DMS79 treated with DMSO at 0.1 percent for 48 hours (cell line): ENCODE measurements around the gene CCDC93.

Experiments used
- DNase-seq: peaks from one replicate; lab custom pipeline; 2025; lab: John Stamatoyannopoulos, UW

Gene CCDC93

DNA sequence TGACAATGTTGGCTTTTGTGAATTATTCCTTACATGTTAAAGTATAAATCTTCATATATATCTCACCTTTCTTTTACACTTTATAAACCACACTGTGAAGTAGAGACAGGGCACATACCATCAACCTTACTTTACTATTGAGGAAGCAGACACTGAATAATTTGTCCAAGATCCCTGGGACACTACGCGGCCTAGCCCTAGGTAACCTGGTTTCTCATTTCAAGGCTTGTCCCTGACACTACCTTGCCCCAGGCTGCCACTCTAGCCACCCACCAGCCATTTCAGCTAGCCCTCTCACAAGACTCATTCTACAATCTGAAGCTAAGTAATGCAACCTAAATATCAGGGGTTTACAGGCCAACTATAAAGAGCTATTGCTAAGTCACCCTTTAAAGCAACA, 26.7 kb downstream of the CCDC93 start:
- DNase-seq: no peak

DNA sequence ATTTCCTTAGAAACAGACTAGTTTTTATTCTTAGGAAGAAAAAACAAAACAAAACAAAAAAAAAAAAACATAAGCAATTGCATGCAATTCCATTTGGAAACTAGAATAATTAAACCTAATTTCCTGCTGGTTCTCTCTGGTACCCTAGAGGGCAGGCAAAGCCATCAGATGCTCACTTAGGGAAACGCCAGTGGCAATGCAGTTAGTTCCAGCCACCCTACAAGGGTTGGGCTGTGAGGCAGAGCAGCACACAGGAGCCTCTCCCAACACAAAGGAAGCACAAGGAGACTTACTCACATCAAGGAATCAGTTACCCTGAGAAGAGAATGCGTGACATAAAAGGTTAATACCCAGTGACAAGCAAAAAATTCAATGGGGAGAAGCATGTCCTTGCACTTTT, 28.8 kb downstream of the CCDC93 start:
- DNase-seq: no peak

DNA sequence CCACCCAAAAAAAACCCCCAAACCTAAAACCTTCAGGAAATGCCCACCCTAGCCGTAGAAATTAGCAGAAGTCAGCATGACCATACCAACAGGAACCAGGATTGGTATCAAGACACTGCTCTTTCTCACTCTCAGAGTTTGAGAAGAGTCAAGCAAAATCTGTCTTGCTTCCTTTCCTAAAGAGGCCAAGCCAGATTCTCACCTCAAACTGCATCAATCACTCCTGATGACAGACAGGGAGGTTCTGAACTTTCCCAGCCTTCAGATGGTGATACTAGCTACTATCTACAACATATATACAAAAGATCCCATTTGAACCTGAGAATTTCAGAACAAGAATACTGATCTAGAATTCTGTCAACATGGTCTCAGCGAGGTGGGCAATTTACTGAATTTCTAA, 29.7 kb downstream of the CCDC93 start:
- DNase-seq: no peak

DNA sequence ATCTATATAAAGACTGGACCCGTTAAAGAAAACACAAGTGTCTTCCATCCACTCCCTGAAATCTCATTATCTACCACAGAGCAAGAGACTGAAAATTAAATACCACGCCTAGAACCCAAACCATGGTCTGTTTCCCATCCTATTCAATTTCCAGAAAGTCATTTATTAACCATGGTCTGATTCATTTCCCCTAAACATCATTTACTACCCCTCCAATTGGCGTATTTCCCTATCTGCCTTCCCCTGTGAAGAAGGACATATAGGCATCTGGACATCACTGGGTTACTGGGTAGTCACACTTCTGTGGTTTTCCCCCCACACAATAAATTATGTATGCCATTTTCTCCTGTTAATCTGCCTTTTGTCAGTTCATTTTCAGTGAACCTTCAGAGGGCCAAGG, 30.8 kb downstream of the CCDC93 start:
- no peak for DNase-seq

DNA sequence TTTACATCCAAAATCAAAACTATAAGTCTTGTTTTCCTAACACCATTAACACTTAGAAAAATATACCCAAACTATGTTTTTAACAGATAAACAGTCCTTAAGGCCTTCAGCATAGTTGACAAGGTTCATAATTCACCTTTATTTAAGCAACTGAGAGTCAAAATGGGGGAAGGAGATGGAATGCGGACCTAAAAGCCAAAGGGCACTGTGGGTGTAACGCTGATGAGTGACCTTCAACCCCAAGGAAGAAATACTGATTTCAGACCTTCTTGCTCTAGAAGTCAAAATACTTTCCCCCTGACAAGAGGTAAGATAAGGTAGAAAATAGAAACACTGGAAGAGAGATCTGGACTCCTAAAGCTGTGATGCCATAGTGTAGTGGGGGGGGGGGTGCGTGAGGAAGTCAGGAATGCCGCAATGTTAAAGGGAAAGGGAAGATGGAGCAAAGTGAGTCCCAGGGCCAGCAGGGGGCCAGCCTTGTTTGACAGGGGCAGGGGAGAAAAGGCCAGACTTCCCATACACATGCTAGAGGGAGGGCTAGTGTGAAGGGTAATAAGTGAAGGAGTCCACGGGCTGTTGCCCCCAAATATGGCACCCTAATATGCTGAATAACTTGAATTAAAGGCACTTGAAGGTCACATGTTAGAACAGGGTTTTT, 31.4 kb downstream of the CCDC93 start:
- DNase-seq: no peak

DNA sequence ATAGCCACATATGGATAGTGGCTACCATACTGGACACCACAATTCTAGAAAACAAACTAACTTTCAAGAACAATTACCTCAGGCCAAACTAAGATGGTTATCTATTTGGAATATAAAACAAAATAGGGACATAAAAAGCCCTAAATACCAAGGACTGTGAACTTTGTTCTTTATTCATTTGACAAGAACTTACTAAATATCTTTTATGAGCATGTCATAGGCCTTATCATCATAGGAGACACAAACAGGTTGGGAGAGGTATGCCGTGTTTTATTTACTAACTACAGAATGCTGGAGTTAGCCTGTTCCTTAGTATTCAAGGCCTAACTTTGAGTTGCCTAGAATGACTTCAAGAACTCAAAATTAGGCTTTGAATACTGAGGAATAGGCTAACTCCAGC, 32.1 kb downstream of the CCDC93 start:
- DNase-seq: no peak

DNA sequence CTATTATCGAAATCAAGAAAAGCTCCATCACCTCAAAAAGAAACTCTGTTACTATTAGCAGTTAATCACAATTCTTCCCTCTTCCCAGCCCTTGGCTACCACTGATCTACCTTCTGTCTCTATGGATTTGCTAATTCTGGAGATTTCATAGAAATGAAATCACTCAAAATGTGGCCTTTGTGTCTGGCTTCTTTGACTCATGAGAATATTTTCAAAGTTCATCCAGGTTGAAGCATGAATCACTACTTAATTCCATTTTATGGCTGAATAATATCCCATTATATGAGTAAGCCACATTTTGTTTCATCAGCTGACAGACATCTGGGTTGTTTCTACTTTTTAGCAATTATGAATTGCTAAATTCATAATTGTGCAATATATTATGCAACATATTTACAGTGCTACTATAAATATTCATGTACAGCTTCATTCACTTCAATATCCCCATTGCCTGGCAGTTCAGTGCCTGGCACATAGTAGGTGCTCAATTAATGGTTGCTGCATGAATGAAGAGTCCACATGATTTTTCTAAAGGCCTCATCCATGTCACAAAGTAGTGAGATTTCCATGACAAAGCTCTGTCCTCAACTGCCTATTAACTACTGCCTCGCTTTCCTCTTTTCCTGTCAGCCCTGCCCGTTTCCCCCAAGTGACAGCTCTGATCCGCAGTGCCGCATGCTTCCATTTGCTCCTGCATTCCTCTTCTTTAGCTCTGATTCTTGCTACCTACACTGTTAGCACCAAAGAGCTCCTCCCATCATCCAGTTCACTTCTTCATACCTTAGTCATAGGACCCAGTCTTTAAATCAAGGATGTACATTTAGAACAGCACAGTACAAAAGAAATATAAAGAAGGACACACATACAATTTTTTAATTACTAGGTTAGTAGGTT, 32.8 kb downstream of the CCDC93 start:
- no peak for DNase-seq

DNA sequence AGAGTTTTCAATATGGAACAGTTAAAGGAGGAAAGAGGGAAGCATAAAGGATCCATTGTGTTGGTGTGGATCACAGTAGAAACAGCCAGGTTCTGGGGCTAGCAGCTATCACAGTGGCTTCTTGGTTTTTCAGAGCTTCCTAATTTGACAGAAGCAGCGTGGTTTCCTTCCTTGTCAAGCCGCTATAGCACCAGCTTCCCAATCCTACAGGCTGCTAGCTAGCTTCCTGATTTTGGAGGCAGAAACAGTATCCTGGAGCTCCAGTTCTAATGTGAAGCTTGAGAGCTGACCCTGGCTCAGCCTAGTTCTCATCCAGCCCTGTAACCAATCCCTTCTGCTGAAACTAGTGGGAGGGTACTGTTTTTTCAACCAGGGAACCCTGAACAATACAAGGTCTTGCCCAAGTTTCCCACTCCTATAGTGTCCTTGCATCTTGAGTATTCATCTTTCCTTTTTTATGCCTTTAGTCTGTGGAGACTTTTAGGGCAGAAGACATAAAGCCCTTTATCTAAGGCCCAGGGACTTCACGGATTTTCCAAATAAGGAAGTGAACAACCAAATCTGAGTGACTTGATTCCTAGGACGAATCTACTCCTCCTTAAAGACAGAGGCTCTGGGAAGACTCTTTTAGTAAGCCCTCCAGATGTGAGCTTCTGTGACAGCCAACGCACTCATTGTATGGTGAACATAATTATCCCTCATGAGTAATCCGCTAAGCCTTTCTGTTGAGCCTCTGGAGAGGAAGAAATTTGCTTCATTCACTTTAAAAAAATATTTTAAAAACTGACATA, 33.8 kb downstream of the CCDC93 start:
- DNase-seq: no peak

DNA sequence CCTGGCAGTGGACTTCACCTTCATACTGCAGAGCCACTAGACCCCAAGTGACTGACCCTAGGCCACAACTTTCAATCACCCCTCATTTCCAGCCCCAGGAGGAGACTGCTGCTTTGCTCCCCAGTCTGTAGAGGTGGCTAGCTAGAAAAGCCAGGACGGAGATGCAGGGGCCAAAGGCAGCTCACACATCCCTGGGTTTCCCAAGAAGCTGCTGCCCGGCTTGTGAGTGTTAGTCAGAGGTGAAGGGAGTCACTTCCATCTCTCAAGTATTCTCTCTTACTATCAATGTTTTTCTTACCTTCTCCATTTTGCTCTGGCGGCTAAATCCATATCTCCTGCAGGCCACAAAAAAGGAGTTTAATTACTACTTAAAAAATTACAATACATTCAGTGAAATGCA, 36.2 kb downstream of the CCDC93 start:
- no peak for DNase-seq

DNA sequence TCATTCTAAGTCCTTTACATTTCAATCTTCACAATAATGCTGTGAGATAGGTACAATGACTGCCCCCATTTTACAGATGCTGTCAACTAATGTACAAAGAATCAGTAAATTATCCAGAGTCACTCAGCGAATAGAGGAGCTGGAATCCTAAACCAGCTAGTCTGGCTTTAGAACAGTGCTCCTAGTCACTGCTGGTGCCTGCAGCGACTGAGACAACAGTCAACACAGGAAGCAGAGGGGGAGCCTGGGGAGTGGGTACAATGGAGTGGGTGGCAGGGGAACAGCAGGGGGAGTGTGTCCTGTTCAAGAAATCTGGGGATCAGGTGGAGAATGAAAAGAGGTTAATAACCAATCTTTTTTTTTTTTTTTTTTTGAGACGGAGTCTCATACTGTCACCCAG, 37.3 kb downstream of the CCDC93 start:
- DNase-seq: no peak

DNA sequence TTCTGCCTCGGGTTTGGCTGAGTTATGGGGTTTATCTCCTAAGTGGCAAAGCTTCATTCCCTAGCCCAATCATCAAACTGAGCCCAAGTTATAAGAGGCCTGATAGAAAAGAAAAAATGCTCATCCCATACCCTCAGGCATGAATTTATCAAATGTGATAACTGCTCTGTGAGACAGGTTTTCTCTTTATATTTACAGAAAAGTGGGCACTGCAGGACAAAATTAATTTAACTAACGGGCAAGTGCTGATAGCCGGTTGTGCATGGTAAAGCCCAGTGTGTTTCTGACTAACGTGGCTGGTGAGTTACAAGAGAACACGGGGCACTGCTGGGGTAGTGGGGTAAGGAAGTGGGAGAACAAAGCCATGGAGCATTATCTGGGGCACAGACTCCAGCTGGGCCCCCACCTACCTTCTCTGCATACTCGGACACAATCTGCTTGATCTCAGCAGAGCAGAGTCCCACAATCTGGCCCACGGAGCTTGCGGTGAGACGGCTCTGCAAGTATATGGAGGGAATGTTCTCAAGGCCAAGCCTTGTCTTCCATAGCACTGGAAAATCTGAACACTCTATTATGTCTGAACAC, 40.3 kb downstream of the CCDC93 start:
- DNase-seq: no peak

DNA sequence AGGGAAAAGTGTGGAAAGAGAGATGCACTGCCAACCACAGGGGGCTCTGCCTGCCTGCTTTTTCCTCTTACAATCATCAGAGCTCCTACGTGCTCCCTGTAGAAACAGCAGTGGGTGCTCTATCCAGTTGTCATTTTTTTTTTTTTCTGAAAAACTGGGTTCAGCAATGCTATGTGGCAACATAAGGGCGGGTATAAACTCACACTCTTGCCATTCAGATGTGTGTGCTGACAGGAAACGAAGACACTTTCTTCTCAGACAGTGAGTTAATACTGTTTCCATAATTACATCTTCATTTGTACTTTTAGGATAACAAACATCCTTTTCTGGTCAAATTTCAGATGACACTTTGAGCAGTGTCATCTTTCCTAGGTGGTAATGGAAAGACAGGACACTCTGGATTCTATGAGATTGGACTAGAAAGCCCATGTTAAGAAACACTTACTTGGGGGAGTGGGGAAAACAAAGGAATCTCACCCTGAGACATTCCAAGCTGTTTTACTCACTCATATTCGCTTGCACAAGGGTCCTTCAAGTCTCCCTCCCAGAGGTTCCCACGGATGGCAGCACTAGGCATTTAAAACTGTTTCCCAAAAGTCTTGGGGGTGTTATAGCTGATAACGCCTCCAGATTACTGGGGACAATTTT, 41.3 kb downstream of the CCDC93 start:
- no peak for DNase-seq

DNA sequence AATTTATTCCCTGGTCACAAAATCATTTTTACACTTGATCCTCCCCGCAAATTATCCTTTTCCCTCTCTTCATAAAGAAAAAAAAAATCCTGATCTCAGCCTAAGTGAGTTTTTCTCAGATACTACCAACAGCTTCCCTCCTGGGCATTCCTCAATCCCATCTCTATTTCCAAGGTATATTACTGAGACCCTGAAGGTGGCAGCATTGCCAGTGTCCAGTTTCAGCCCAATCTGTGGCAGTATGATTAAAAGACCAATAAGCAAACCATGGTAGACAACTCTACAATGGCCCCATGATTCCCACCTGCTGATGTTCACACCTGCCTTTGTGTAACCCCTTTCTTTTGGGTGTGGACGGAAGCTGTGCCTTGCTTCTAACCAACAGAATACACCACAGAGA, 45.1 kb downstream of the CCDC93 start:
- no peak for DNase-seq

DNA sequence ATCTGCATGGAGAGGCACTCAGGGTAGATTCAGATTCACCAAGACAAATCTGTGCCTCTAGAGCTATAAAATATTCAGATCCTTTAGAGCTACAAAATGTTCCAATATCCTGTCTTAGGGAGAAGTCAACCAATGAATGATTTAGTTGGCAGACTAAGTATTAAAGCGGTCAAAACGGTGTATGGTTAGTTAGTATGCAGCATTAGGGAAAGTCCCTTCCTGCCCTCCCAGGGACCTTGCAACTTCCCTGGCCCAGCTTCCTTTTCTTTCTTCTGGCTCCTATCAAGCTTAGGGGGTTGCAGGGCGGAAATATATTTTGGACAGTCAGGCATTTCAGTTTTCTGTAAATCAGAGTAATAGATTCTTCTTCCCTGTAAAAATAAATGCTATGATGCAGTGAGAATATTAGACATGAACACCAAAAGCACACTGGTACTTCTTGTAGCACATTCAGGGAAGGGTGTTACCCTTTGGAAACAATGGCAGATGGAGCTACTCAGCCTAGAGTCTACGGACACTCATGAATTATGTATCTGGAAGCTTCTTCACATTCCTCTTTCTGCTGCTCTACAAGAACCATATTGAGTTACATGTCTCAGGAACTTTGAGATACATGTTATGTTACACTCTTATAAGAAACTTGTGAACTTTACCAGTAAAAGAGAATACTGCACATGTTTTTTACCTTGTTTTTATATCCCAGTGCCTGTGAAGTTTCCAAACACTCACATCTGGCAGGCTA, 45.7 kb downstream of the CCDC93 start:
- no peak for DNase-seq

DNA sequence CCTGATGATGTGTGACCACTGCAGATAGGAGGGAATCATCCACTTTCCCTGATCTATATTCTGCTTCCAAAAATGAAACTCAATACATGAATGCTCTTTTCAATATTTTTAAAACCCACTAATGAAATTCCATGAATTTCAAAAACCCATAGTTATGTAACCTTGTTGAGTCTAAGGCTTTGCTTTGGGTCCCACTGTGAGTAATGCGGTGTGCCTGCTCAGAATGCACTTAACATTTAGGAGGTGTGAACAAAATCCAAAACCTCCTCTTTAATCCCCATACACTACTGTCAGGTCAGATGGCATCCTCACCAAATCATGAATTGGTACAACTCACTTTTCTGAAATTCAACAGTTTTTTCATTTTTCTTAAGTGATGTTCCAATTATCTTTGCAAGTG, 50.4 kb downstream of the CCDC93 start:
- DNase-seq: no peak

DNA sequence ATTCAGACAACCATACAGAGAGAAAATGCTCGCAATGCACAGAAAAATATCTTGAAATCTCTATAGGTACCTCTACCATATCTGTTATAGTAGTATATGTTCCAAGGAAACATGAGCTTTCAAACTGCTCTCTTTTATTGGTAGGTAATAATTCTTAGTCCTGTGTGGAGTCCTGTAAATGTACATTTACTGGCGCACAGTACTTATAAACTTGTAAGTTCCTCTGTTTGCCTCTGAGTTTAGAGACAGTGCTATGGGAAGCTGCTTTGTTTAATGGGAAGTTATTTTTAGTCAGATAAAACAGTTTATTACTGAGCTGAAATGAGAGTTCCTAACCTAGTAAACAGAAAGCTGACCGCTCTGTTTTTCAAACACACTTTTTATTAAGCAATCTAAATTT, 52.7 kb downstream of the CCDC93 start:
- no peak for DNase-seq

DNA sequence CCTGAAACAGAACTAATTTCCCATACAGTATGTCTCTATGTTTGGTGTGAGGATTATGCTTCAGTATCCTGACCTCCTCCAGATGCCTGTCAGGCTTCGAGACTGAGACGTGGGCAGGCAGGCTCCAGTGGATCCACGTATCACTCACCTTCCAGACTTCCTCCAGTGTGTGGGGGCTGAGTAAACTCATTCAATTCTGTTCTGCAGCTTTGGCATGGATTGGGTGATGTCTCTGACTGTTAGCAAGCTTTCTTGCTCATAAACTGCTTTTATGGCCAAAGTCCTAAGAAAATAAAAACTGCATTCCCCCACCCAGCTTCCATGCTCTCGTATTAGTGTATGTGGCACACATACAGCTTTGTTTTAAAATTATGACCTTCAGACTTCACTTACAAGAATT, 53.6 kb downstream of the CCDC93 start:
- DNase-seq: no peak

DNA sequence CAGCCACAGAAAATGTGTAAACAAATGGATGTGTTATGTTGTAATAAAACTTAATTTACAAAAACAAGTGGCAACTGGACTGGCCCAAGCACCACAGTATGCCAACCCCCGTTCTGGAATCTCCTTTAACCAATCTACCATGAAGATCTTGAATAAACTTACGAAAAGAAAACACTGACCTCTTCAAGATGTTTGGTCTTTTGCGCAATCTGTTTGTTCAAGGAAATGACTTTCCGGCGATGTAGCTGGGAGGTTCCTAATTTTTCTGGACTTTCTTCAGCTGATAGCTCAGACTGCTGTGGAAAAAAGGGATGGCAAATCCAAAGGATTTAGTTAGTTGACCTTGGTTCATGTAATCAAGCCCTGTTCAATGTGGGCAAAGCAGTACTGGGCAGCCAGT, 55.7 kb downstream of the CCDC93 start:
- DNase-seq: no peak

DNA sequence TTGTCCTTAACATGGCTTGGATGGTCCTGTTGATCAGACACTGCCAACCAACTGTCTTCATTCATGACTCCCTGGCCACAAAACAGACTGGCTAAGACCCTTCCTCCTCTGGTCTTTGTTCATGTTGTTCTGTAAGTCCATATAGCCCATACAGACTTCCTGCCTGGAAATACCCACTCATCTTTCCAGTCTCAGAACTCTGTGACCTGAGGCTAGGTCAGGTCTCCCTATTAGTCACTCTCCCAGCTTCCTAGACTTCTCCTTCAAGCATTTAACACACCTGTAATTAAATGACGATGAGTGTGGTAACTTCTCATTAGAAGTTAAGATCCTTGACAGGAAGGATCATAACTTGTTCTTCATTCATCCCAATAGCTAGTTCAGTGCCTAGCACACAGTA, 56.3 kb downstream of the CCDC93 start:
- DNase-seq: no peak

DNA sequence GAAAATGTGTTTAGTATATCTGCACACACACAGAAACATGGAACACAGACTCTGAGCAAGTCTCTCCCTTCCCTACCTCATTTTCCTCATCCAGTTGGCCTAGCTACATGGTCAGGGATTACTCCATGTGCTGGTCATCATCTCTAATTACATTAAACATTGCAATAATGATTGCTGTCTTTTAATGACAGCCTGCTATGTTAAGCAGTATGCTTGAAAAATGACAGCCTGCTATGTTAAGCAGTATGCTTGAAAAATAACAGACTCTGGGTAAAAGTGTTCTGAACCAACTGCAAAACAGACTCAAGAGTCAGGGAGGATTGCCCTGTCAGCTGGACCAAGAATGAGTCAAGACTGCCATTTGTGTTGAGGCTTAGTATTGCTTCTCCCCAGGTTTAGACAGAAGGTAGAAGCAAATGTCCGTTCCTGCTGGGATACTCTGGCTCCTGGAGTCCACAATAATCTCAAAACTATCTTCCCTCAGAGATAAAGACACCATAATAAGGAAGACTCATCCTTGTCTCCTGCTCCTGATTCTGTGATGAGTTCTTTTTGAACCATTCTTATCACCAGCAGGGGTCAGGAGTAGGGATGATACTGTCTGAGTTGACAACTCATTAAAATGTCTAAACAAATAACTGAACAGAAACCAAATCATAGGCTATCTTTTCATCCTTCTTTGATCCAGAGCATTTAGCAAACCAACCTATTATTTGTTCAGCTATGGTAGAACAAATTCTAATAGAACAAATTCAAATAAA, 57.7 kb downstream of the CCDC93 start:
- DNase-seq: no peak

DNA sequence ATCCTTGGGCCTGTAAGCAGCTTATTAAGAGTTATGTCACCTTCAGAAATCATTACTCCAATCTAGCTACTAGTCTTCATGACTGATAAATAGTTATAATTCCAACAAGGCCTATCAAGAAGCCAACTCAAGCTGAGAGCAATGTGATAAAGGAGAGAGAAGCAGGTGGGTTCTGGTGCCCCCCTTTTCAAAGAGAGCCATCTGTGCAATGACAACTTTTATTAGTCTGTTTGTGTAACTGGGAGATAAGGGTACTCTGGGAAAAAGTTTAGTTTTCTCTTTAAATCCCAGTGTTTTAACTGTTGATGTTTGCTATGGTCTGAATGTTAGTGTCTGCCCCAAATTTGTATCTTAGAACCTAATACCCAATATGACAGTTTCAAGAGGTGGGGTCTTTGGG, 60.6 kb downstream of the CCDC93 start:
- no peak for DNase-seq
